ENCODE results near the gene RNPEP.

DNA sequence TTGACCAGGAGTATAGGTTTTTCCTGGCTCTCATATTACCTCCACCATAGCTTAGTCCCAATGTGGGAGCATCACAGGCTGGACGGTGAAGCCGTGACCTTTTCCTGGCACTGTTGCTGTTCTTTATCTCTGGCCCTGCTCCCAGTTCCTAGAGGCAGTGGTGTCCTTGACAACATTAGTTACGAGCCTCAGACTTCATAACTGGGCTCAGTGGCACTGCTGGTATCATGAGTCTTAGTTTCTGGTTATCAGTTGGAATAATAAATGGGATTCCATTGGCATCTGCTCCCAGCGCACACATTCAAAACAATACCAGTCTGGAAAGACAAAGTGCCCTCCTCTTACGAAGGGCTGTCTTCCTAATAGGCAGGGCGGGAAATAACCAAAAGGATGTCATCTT is 8.0 kb downstream of the RNPEP start:
- TF ChIP-seq, protein P1, sequence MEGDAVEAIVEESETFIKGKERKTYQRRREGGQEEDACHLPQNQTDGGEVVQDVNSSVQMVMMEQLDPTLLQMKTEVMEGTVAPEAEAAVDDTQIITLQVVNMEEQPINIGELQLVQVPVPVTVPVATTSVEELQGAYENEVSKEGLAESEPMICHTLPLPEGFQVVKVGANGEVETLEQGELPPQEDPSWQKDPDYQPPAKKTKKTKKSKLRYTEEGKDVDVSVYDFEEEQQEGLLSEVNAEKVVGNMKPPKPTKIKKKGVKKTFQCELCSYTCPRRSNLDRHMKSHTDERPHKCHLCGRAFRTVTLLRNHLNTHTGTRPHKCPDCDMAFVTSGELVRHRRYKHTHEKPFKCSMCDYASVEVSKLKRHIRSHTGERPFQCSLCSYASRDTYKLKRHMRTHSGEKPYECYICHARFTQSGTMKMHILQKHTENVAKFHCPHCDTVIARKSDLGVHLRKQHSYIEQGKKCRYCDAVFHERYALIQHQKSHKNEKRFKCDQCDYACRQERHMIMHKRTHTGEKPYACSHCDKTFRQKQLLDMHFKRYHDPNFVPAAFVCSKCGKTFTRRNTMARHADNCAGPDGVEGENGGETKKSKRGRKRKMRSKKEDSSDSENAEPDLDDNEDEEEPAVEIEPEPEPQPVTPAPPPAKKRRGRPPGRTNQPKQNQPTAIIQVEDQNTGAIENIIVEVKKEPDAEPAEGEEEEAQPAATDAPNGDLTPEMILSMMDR (IDR thresholded peaks at IDR 0.05), result no peak
- no peak for TF ChIP-seq EP300 (IDR thresholded peaks at IDR 0.05)
- no peak for TF ChIP-seq POLR2A (IDR thresholded peaks at IDR 0.05)

All from sigmoid colon (tissue), 4 donors.